ENCODE results near the gene PRR5L. TPM values are rescaled to one million over a fixed set of nuclear protein-coding genes. Genes with fewer than 3 reads are reported as not detected.

Gene PRR5L
- total and polyA plus RNA-seq, 2 experiments from 2014 or later = 3.1 to 7.5 TPM

DNA sequence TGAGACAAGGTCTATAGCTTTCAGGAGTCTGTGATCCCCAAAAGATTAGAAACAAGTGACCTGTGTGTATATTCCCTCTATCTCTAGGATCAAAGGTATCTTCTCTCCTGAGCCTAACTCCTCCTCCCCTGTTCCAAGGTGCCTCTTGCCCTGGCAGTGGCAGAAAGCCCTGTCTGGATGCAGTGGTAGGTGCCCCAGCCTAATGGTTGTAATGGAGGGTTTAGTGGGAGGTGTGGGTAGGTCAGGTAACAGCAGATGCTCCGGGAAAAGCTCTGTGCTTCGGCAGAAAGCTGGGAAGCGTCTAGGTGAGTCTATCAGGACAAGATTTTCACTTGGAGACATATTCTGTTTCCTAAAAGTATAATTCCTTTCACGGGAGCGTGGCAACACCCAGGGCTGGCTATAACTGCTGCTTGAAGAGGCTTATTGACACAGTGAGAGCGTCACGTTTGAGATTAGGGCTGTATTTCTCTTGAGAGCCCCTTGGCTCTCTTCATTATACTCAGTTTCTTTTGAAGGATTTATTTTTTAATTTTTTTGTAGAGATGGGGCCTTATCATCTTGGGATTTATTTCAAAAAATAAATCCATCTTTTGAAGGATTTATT lies 49.5 kb downstream of the PRR5L start:
- Histone ChIP-seq H3K9me2 (replicated peaks; ENCODE audit: insufficient read depth) (no peaks in the 10 kb centered on the region), H3K79me2 (no peaks in the 10 kb centered on the region), H2AFZ (peak overlapping the region; percentile 26), H3K27ac (peak overlapping the region; percentile 97), H3K27me3 (no peaks in the 10 kb centered on the region), H3K4me2 (peak overlapping the region; percentile 70), H3K36me3 (replicated peaks; ENCODE audit: insufficient read depth, low read depth) (no peaks in the 10 kb centered on the region), H3K4me3 (no peak overlapping the region), H3K9me3 (ENCODE audit: low read depth) (no peaks in the 10 kb centered on the region), H4K20me1 (ENCODE audit: insufficient read depth, poor library complexity, severe bottlenecking) (no peaks in the 10 kb centered on the region), H3K4me1 (ENCODE audit: insufficient read depth) (peaks cover 10% of the 10 kb centered on the region)
- no peak for DNase-seq (ENCODE audit: low spot score)
- TF ChIP-seq EZH2phosphoT487 (IDR thresholded peaks at IDR 0.05; ENCODE audit: low read depth, severe bottlenecking, unreplicated experiment) = no peak
- TF ChIP-seq CTCF (IDR thresholded peaks at IDR 0.05; ENCODE audit: poor library complexity) = no peak
- TF ChIP-seq EZH2 (IDR thresholded peaks at IDR 0.05; ENCODE audit: borderline replicate concordance) = no peak
- WGBS (ENCODE audit: low lambda C conversion rate, missing lambda C conversion rate) = 60% methylated on average over 7 of the region's 7 CpGs

DNA sequence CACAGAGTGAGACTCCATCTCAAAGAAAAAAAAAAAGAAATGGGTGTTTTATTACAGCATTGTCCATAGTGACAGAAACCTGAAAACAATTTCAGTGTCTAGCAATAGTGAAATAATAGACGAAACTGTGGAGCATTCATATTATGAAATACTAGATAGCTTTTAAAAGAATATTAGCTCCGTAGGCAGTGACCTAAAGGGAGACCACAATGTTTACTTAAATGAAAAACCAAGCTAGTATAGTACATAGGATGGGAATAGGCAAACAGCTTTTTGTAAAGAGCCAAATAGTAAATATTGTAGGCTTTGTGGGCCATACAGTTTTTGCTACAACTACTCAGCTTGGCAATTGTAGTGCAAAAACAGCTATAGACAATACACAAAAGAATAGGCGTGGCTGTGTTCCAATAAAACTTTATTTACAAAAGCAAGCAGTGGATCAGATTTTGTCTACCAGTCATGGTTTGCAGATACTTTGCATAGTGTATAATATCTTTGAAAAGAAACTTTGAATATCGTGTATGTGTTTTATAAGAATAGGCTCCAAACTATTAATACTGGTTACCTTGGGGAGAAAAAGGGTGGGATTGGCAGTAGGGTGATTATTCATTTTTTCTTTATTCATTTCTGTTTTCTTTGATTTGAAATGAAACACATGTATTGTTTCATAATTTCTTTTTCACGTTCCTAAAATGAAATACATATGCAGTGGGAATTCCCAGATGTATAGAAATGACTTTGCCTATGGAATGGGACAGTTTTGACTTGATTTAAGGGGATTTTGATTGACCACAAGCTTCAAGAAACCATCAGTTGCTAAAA lies 50.7 kb downstream of the PRR5L start:
- Histone ChIP-seq H3K9me3 (ENCODE audit: low read depth) (no peaks in the 10 kb centered on the region), H4K20me1 (ENCODE audit: insufficient read depth, poor library complexity, severe bottlenecking) (no peaks in the 10 kb centered on the region), H3K36me3 (replicated peaks; ENCODE audit: insufficient read depth, low read depth) (no peaks in the 10 kb centered on the region), H3K4me2 (no peak overlapping the region), H3K9me2 (replicated peaks; ENCODE audit: insufficient read depth) (no peaks in the 10 kb centered on the region), H2AFZ (no peak overlapping the region), H3K27me3 (no peaks in the 10 kb centered on the region), H3K4me3 (no peak overlapping the region), H3K4me1 (ENCODE audit: insufficient read depth) (peaks cover 5% of the 10 kb centered on the region), H3K79me2 (no peaks in the 10 kb centered on the region), H3K27ac (peak overlapping the region; percentile 97)
- no peak for TF ChIP-seq CTCF (IDR thresholded peaks at IDR 0.05; ENCODE audit: poor library complexity)
- no peak for TF ChIP-seq EZH2 (IDR thresholded peaks at IDR 0.05; ENCODE audit: borderline replicate concordance)
- no peak for TF ChIP-seq EZH2phosphoT487 (IDR thresholded peaks at IDR 0.05; ENCODE audit: low read depth, severe bottlenecking, unreplicated experiment)
- DNase-seq (ENCODE audit: low spot score) = no peak
- WGBS (ENCODE audit: low lambda C conversion rate, missing lambda C conversion rate) = 86% methylated on average over 5 of the region's 5 CpGs

GRCh38 chr11:36347384-36347906 lies 51.4 kb downstream of the PRR5L start:
- DNase-seq (ENCODE audit: low spot score) = no peak
- no peak overlapping the region for H3K4me3 ChIP-seq
- H3K27ac ChIP-seq = no peak overlapping the region
- no peaks in the 10 kb centered on the region for H3K36me3 ChIP-seq (replicated peaks; ENCODE audit: insufficient read depth, low read depth)
- H3K4me2 ChIP-seq = no peak overlapping the region
- H2AFZ ChIP-seq = no peak overlapping the region
- TF ChIP-seq EZH2phosphoT487 (IDR thresholded peaks at IDR 0.05; ENCODE audit: low read depth, severe bottlenecking, unreplicated experiment) (no peak), CTCF (IDR thresholded peaks at IDR 0.05; ENCODE audit: poor library complexity) (no peak), EZH2 (IDR thresholded peaks at IDR 0.05; ENCODE audit: borderline replicate concordance) (no peak)
- WGBS (ENCODE audit: low lambda C conversion rate, missing lambda C conversion rate) = 91% methylated on average over 1 of the region's 1 CpG
- H4K20me1 ChIP-seq (ENCODE audit: insufficient read depth, poor library complexity, severe bottlenecking) = no peaks in the 10 kb centered on the region
- no peaks in the 10 kb centered on the region for H3K79me2 ChIP-seq
- H3K27me3 ChIP-seq = no peaks in the 10 kb centered on the region
- no peaks in the 10 kb centered on the region for H3K9me2 ChIP-seq (replicated peaks; ENCODE audit: insufficient read depth)
- peaks cover 5% of the 10 kb centered on the region for H3K4me1 ChIP-seq (ENCODE audit: insufficient read depth)
- no peaks in the 10 kb centered on the region for H3K9me3 ChIP-seq (ENCODE audit: low read depth)
